Measurements from ENCODE around the gene GAB1.
A peak's percentile ranks its signal among the peaks of the same experiment; 100 is the strongest.

The GAB1 gene

GRCh38 chr4:143417679-143418403 lies 81.2 kb downstream of the GAB1 start:
- DNase-seq (ENCODE audit: low spot score), result no peak

DNA sequence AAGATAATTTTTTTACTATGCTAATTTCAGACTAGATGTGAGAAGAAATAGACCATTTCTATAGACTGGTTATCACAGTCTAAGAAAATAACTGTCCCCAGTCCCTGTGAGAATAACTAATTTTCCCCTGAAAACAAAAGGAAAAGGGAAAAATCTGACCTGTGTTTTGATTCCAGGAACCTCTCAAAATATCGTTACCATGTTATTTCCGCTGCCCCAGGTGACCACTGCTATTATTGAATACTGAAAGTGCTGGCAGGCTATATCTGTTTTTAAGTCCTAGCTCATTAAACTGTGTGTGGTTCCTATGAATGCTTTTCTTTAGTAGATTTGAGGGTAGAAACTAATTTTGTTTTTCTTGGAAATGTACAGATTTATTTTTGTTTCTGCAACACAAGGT lies 83.6 kb downstream of the GAB1 start:
- no peak for DNase-seq (ENCODE audit: low spot score)

DNA sequence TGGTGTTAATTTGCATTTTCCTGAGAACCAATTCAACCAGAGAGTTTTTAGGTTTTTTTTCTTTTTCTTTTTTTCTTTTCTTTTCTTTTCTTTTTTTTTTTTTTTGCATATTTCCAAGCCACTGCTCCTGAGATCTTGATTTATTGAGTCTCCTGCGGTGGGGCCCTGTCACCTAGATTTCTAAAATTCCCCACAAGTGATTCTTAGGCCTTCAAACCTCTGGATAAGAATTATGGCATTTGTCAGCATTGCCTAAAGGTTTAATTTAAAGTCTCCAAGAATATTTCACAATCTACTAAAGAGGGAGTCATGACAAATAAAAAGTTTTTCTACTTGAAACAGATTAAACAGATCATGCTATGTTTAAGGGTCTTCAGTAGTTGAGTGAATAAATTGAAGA lies 84.9 kb downstream of the GAB1 start:
- no peak for DNase-seq (ENCODE audit: low spot score)

- DNase-seq (ENCODE audit: low spot score), result no peak
Measured at GRCh38 chr4:143424276-143424675, 87.6 kb downstream of the GAB1 start.

GRCh38 chr4:143431526-143432257 lies 95.0 kb downstream of the GAB1 start:
- no peak for DNase-seq (ENCODE audit: low spot score)

DNA sequence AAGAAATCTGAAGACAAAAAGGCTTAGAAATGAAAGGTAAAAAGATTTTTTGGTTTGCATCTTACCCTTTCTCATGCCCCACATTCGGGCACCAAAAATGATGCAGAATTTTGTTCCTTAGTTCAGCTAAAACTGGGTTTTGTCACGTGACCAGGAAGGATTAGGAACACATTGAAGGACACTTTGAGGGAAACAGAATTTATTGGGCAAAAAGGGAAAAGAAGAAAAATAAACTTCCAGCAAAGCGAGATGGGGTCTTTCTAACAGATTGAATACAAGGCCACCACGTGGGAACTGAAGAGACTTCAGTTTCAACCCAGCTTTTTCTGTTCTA lies 95.5 kb downstream of the GAB1 start:
- no peak for DNase-seq (ENCODE audit: low spot score)

DNA sequence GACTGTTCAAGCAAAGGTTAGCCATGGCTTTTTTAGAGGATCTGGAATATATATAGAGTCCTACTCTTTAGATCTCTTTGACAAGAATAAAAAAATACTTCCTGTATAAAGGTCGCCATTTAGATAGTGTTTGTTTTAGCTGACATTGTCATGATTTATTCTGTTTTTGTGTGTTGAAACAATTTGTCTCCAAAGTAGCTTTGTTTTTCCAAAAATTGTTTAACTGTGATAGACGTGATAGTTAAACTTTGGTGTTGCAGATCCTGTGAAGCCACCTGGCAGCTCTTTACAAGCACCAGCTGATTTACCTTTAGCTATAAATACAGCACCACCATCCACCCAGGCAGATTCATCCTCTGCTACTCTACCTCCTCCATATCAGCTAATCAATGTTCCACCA lies 96.6 kb downstream of the GAB1 start:
- no peak for DNase-seq (ENCODE audit: low spot score)

- DNase-seq (ENCODE audit: low spot score), result no peak
Measured at GRCh38 chr4:143435955-143436354, 99.3 kb downstream of the GAB1 start.

DNA sequence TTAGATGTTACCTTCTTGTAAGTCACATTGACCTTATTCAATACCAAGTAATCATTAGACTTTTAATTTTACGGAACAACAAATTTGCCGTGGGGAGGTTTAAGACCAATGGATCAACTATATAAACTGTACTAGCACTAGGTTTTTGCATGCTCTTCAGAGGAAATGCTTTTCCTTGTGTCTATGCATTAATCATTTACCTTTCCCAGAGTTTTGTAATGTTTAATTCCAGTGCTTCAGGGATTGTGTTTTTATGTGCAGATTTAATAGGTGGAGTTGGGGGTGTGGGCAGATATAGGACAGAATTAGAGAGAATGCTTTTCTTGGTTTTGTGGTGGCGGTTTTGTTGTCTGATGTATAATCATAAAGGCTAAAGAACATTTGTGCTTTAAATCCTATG lies 100.8 kb downstream of the GAB1 start:
- no peak for DNase-seq (ENCODE audit: low spot score)

- DNase-seq (ENCODE audit: low spot score), result no peak
Measured at GRCh38 chr4:143437937-143438336, 101.3 kb downstream of the GAB1 start.

DNA sequence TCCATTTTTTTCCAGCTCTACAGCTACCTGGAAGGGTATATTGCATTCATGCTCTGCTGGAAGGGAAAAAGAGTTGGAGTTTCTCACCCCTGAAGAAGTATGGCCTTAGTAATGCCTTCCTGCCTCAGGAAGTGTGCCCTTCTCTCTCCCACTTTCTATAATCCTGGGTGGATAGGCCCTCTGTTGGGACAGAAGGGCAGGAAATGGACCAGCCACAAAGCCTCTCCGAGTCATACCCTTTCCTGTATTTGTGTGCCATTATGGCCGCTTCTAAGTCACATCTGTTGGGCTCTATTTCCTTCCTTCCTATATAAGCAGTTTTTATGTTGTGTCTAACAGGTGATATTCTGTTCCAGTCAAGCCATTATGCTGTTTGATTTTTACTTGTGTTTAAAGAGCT lies 102.0 kb downstream of the GAB1 start:
- no peak for DNase-seq (ENCODE audit: low spot score)

DNA sequence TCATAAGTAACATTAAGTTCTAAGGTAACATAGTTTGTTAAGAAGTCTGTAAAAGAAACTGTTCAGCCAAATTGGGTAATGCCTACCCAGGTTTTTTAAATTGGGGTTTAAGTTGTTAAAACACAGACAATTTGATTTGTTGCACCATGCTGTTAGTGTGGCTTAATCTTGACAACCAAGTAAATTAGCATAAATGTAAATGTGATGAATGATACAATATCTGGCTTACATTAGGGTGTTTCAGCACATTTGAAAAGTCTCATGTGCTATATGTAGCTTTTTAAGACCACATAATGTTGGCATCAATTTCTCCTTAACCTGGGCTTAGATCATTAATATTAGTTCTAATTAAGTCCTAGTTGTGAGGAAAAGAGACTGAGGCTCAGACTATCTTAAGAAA lies 104.4 kb downstream of the GAB1 start:
- no peak for DNase-seq (ENCODE audit: low spot score)

GRCh38 chr4:143441678-143442077 lies 105.0 kb downstream of the GAB1 start:
- no peak for DNase-seq (ENCODE audit: low spot score)

DNA sequence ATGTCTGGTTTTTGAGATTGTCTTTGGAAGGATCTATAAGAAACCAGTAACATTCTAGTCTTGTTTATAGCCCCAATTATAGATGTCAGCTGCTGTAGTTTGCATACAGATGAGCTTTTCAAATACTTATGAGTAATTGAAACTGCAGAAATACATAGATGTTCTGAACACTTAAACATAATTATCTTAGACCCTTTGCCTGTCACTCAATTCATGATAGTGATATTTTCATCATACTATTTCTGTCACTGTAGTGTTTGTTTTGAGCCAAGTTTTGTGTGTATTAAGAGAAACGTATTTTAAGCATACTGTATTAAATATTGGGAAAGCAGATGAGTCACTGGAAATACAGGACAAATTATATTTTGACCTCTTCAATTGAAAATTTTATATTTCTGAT lies 107.1 kb downstream of the GAB1 start:
- no peak for DNase-seq (ENCODE audit: low spot score)

- no peak for DNase-seq (ENCODE audit: low spot score)
Measured at GRCh38 chr4:143451186-143451585, 114.5 kb downstream of the GAB1 start.

GRCh38 chr4:143455211-143455610 lies 118.5 kb downstream of the GAB1 start:
- DNase-seq (ENCODE audit: low spot score), result no peak

GRCh38 chr4:143458966-143459365 lies 122.3 kb downstream of the GAB1 start:
- DNase-seq (ENCODE audit: low spot score), result no peak

DNA sequence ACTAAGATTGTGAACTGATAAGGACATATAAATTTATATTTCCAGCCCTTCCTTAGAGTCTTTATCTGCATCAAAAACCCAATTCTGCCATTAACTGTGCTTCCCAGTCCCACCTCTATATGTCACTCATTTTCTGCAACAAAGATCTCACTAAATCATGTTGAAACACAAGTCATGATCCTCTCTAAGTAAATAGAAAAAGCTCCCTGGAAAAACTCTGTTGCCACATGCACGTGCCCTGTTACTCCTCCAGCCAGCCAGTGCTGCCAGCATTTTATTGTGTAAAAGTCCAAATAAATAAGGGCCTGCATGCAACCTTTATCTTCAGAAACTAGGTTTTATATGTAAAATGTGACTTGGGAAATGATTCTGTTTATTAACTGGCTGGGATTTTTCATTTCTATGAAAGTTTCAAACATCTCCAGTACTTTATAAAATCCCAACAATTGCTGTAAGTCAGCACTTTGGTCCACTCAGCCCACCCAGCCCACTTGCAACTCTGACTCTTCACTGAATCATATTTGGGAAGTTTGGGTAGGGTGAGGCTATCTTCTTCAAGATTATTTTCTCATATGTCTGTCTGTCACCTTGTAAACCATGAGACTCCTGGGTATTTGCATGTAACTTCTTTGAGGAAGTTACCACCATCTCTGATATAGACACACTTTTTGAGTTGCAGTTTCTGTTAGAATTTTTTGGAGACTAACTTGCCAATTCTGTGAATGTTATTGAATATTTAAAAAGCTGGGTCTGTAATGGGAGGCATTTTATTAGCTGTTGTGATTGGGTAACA lies 136.9 kb downstream of the GAB1 start:
- no peak for DNase-seq (ENCODE audit: low spot score)

GRCh38 chr4:143477487-143477886 lies 140.8 kb downstream of the GAB1 start:
- DNase-seq (ENCODE audit: low spot score), result no peak

- no peak for DNase-seq (ENCODE audit: low spot score)
Measured at GRCh38 chr4:143481361-143481760, 144.7 kb downstream of the GAB1 start.

GRCh38 chr4:143482840-143483239 lies 146.2 kb downstream of the GAB1 start:
- DNase-seq (ENCODE audit: low spot score), result peak; percentile 43

GRCh38 chr4:143486314-143486713 lies 149.6 kb downstream of the GAB1 start:
- DNase-seq (ENCODE audit: low spot score), result no peak

DNA sequence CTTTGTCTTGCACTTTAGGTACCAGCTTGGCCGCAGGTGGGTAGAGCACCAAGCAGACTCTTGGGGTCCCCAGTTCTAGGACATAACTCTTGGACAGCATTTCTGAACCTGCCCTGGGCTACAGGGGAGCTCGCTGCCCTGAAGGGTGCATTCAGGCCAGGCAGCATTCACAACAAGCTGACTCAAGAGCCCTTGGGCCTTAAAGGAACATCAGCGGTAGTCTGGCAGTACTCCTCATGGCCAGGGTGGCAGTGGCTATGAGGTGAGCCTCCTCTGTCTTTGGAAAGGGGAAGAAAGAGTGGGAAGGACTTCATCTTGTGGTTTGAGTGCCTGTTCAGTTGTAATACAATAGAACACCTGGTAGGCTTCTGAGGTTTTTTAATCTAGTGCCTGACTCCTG lies 152.0 kb downstream of the GAB1 start:
- DNase-seq (ENCODE audit: low spot score), result no peak

Measured in AG08396 (cell line).